SK-N-MC (cell line): Measurements from ENCODE around the gene PLXNB3.

Experiments used
- EZH2 ChIP-seq: fragments of 200-600 bp; sonication (generic); IDR thresholded peaks from one replicate; pipeline ENCODE4 v1.6.1; 2017; ENCODE audit warnings: antibody characterized with exemption
- FOXP2 ChIP-seq: optimal IDR thresholded peaks from 2 replicates; pipeline ENCODE3; 2011; ENCODE audit warnings: mild to moderate bottlenecking, moderate library complexity; ENCODE audit not compliant: insufficient read depth; ENCODE audit errors: extremely low read length, control extremely low read depth
- POLR2AphosphoS5 ChIP-seq: IDR thresholded peaks from 2 replicates; pipeline ENCODE4 v1.6.1; 2012; ENCODE audit warnings: mild to moderate bottlenecking, low read depth, low read length, borderline replicate concordance

- no peak for TF ChIP-seq EZH2
- no peak for TF ChIP-seq POLR2AphosphoS5
- no peak for TF ChIP-seq FOXP2
These were observed 8.9 kb upstream of the PLXNB3 start for GRCh38 chrX:153755136-153755535.
